ENCODE results near the gene SHKBP1.

DNA sequence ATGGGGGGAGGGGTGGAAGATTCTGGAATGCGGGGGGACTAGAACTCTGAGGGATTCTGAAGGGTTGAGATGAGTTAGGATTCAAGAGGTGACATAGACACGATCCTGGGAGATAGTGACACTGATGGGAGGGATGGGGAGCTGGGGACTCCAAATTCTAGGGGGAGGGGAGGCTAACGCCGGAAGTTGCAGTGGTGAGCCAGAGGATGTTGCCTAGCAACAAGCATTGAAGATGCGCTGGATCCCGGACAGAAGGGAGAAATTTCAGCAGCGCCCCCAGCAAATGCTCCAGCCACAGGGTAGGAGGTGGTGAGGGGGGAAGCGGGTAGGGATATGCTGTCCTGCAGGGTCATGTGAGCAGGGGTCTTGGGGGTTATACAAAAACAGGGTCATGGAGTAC is 17.6 kb downstream of the SHKBP1 start:
- TF ChIP-seq MAFK (IDR thresholded peaks at IDR 0.05; ENCODE audit: low read depth, low read length) (no peak), CHD1 (IDR thresholded peaks at IDR 0.05; ENCODE audit: low read depth, low read length) (no peak), POLR2A (IDR thresholded peaks at IDR 0.05; ENCODE audit: low read depth, low read length) (no peak), RCOR1 (IDR thresholded peaks at IDR 0.05; ENCODE audit: insufficient replicate concordance, low read length) (no peak), RAD21 (IDR thresholded peaks at IDR 0.05; ENCODE audit: low read length) (no peak)
- TF ChIP-seq, protein P1, sequence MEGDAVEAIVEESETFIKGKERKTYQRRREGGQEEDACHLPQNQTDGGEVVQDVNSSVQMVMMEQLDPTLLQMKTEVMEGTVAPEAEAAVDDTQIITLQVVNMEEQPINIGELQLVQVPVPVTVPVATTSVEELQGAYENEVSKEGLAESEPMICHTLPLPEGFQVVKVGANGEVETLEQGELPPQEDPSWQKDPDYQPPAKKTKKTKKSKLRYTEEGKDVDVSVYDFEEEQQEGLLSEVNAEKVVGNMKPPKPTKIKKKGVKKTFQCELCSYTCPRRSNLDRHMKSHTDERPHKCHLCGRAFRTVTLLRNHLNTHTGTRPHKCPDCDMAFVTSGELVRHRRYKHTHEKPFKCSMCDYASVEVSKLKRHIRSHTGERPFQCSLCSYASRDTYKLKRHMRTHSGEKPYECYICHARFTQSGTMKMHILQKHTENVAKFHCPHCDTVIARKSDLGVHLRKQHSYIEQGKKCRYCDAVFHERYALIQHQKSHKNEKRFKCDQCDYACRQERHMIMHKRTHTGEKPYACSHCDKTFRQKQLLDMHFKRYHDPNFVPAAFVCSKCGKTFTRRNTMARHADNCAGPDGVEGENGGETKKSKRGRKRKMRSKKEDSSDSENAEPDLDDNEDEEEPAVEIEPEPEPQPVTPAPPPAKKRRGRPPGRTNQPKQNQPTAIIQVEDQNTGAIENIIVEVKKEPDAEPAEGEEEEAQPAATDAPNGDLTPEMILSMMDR (conservative IDR thresholded peaks at IDR 0.05; ENCODE audit: low read depth, low read length): no peak

All from IMR-90 (cell line).